Spleen (tissue), 11 donors: ENCODE measurements around the gene SLC1A1. TPM values are rescaled to one million over a fixed set of nuclear protein-coding genes. Genes with fewer than 3 reads are reported as not detected.

ENCODE experiments used
- DNase-seq: peaks from one replicate; pipeline ENCODE4 v3.0.0-alpha.2; 2020
- H3K27ac ChIP-seq, 8 donors: fragments of 200-600 bp; sonication (generic) in 7 of 8; 1 replicate in 4 of 8; 2 replicates in 4 of 8; pipeline versions ENCODE4 v1.5.0 to v1.8.0; 2016 to 2021; ENCODE audit warnings: inconsistent platforms in 4 of 8, mild to moderate bottlenecking in 4 of 8, moderate library complexity in 1 of 8
- H3K27me3 ChIP-seq, 7 donors: fragments of 200-600 bp; sonication (generic) in 6 of 7; replicated peaks in 1 of 7; 1 replicate in 4 of 7; 2 replicates in 3 of 7; pipeline versions ENCODE4 v1.5.0 to v1.8.0; 2016 to 2021; ENCODE audit warnings: inconsistent platforms in 3 of 7, mild to moderate bottlenecking in 1 of 7
- H3K36me3 ChIP-seq, 6 donors: fragments of 200-600 bp; sonication (generic) in 5 of 6; 1 replicate in 4 of 6; 2 replicates in 2 of 6; pipeline versions ENCODE4 v1.5.0 to v1.8.0; 2016 to 2021; ENCODE audit warnings: inconsistent platforms in 2 of 6
- H3K4me1 ChIP-seq, 6 donors: fragments of 200-600 bp; sonication (generic) in 5 of 6; 1 replicate in 3 of 6; 2 replicates in 3 of 6; pipeline versions ENCODE4 v1.5.0 to v1.8.0; 2016 to 2021; ENCODE audit warnings: inconsistent platforms in 3 of 6
- H3K4me3 ChIP-seq, 8 donors: fragments of 200-600 bp; sonication (generic) in 7 of 8; 1 replicate in 4 of 8; 2 replicates in 4 of 8; pipeline versions ENCODE4 v1.5.0 to v1.8.0; 2016 to 2021; ENCODE audit warnings: inconsistent platforms in 4 of 8, mild to moderate bottlenecking in 4 of 8, moderate library complexity in 2 of 8
- H3K9me3 ChIP-seq, 8 donors: fragments of 200-600 bp; sonication (generic) in 7 of 8; 1 replicate in 4 of 8; 2 replicates in 4 of 8; pipeline versions ENCODE4 v1.5.0 to v1.8.0; 2016 to 2021; ENCODE audit warnings: inconsistent platforms in 4 of 8
- POLR2A ChIP-seq, 3 donors: fragments of 450-650 bp; IDR thresholded peaks; one replicate each; pipeline ENCODE4 v1.5.1; 2017; ENCODE audit warnings: antibody characterized with exemption in 3 of 3, mild to moderate bottlenecking in 1 of 3
- POLR2AphosphoS5 ChIP-seq, 3 donors: sonication (generic); formaldehyde crosslinking; IDR thresholded peaks; one replicate each; pipeline ENCODE4 v1.5.1; 2017; ENCODE audit warnings: antibody characterized with exemption in 3 of 3
- WGBS, 5 donors: extraction: QIAGEN DNeasy Blood & Tissue Kit in 3 of 5; methylation state at CpG; one replicate each; pipeline versions ENCODE4 v1.1.5 to v1.1.7; 2013 to 2018; 5-methylcytosine and 5-hydroxymethylcytosine counted together
- intact Hi-C: fragments of 100-400 bp; cut with DNase I; formaldehyde crosslinking; loops from one replicate; pipeline ENCODE4 v1.15.0; 2023; ENCODE audit warnings: low total_unique reads
- polyA plus RNA-seq, 3 donors: library from polyadenylated mRNA; stranded (reverse); fragments of 200-250 nt; gene quantifications; one replicate each; pipeline ENCODE4 v1.2.1, GENCODE V29; 2013
- total RNA-seq, 7 donors: library from RNA; depleted of rRNA in 3 of 7; stranded (reverse); fragments of >200 nt in 3 of 7; fragmentation: NEBNext Ultra II Directional in 4 of 7; extraction: Animal tissue kit (Norgen Biotek cat#: 25700) in 4 of 7; gene quantifications; one replicate each; pipeline versions ENCODE4 v1.1.0 to v1.2.1, GENCODE V29; 2016 to 2021
- TF ChIP-seq, protein P1 (sequence below), 11 experiments: fragments of 200-600 bp in 7 of 11; fragments of 450-650 bp in 4 of 11; sonication (generic) in 4 of 11; IDR thresholded peaks in 8 of 11; conservative IDR thresholded peaks in 3 of 11; 1 replicate in 7 of 11; 2 replicates in 4 of 11; pipeline versions ENCODE4 v1.4.0 to v1.8.0; 2016 to 2021; ENCODE audit warnings: antibody characterized with exemption in 11 of 11, inconsistent platforms in 4 of 11, mild to moderate bottlenecking in 1 of 11
- donor health status: healthy with polysubstance abuse.
- donor health status: DM: no; HTN: no; CAD: no; lungs with moderate emphysema.
- donor health status: DM: no; HTN: no; CAD: no.
- donor health status: Bipolar disorder and iron deficiency.
- donor health status: healthy.
- donor health status: DM: no; HTN: no; CAD: no.
- donor health status: DM: yes; HTN: yes; CAD: no.

The SLC1A1 gene
- total and polyA plus RNA-seq, 10 donors = 0.11 to 0.79 (median 0.28) TPM; not detected in 2

DNA sequence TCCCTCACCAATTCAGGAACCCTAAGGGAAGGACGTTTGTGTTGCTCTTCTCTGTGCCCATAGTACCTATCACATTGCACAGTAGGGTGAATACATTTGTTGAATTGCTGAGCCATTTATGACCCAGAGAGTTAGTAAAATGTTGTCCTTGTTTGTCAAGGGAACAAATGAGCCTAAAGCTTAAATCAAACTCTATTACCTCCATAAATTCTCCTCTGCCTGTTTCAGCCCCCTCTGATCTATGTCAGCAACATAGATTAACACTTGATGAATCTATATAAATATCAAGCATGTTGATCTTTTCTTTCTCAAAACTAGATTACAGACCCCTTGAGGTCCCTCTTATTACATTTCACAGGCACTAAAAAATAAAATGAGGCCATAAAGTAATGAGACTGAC, 7.1 kb downstream of the SLC1A1 start:
- 0 to 32% (median 0%) methylated on average over 1 of the region's 1 CpG for WGBS, 5 donors
- H3K27me3 ChIP-seq = peaks cover 0 to 34% (median 6%) of the 10 kb centered on the region in 7 donors
- TF ChIP-seq, protein P1, sequence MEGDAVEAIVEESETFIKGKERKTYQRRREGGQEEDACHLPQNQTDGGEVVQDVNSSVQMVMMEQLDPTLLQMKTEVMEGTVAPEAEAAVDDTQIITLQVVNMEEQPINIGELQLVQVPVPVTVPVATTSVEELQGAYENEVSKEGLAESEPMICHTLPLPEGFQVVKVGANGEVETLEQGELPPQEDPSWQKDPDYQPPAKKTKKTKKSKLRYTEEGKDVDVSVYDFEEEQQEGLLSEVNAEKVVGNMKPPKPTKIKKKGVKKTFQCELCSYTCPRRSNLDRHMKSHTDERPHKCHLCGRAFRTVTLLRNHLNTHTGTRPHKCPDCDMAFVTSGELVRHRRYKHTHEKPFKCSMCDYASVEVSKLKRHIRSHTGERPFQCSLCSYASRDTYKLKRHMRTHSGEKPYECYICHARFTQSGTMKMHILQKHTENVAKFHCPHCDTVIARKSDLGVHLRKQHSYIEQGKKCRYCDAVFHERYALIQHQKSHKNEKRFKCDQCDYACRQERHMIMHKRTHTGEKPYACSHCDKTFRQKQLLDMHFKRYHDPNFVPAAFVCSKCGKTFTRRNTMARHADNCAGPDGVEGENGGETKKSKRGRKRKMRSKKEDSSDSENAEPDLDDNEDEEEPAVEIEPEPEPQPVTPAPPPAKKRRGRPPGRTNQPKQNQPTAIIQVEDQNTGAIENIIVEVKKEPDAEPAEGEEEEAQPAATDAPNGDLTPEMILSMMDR (IDR thresholded peaks at IDR 0.05 in 8 of 11, conservative IDR thresholded peaks at IDR 0.05 in 3 of 11) = no peak
- no peak for TF ChIP-seq POLR2A (IDR thresholded peaks at IDR 0.05)
- TF ChIP-seq POLR2AphosphoS5 (IDR thresholded peaks at IDR 0.05) = no peak
- no peaks in the 10 kb centered on the region for H3K9me3 ChIP-seq
- no peaks in the 10 kb centered on the region for H3K36me3 ChIP-seq
- no peak overlapping the region for H3K4me3 ChIP-seq
- DNase-seq = no peak
- H3K27ac ChIP-seq = no peak overlapping the region
- intact Hi-C loops = no loop called here
- H3K4me1 ChIP-seq = no peaks in the 10 kb centered on the region

DNA sequence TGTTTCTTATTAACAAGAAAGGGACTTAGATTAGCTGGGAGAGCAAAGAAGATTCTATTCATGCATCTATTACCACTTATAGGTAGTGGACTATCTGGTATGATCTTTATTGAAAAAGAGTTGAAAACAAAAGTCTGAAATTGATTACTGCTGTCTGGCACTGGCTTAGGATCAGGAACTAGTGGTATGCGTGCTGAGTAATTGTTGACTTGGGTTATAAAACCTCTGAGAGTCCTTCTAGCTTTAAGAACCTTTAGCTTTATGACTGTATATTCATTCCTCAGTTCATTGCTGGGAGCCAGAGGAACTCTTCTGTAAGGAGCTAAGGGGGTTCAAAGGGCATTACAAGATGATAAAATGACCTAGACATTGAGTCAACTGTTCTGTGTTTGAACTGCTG, 7.6 kb downstream of the SLC1A1 start:
- Histone ChIP-seq H3K4me3 (no peak overlapping the region), H3K9me3 (no peaks in the 10 kb centered on the region), H3K27ac (no peak overlapping the region), H3K27me3 (peaks cover 0 to 29% (median 6%) of the 10 kb centered on the region in 7 donors), H3K4me1 (no peaks in the 10 kb centered on the region), H3K36me3 (no peaks in the 10 kb centered on the region)
- no peak for TF ChIP-seq POLR2A (IDR thresholded peaks at IDR 0.05)
- no peak for TF ChIP-seq POLR2AphosphoS5 (IDR thresholded peaks at IDR 0.05)
- TF ChIP-seq, protein P1 (IDR thresholded peaks at IDR 0.05 in 8 of 11, conservative IDR thresholded peaks at IDR 0.05 in 3 of 11) = no peak
- 66 to 85% (median 83%) methylated on average over 1 of the region's 1 CpG for WGBS, 5 donors
- intact Hi-C loops = no loop called here
- DNase-seq = no peak

DNA sequence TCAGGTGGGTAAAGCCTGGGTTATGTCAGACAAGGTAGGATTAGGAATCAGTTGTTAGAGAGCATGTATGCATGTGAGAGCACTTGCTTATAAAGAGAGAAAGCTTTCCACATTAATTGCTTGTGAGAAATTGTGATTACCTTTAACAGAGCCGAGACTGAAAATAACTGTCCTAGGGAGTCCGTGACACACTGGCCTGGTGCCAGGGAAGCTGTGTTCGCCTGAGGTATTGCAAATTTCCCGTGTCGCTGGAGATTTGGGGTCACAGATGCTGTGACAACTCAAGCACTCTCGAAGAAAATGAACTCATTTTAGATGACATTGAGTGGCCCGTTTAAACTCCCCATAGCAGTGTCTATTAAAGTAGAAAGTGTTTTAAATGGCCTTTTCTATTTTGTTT, 9.6 kb downstream of the SLC1A1 start:
- intact Hi-C loops = no loop called here

DNA sequence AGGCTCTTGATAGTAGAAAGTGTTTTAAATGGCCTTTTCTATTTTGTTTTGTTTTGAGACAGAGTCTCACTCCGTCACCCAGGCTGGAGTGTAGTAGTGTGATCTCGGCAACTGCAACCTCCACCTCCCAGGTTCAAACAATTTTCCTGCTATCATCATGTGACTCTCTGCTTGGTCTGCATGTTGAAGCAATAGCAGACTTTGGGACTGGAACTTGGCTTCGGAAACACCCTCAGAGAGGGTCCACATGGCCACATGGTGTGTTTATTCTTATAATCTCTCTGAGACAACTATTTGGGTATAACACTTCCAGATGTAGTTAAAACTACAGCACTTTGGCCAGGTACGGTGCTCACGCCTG, 10.9 kb downstream of the SLC1A1 start:
- DNase-seq = no peak
- no peaks in the 10 kb centered on the region for H3K9me3 ChIP-seq
- no peak overlapping the region for H3K27ac ChIP-seq
- intact Hi-C loops = no loop called here
- 86 to 97% (median 92%) methylated on average over 5 of the region's 5 CpGs for whole genome bisulfite sequencing, 5 donors
- no peaks in the 10 kb centered on the region for H3K4me1 ChIP-seq
- peaks cover 0 to 5% (median 0%) of the 10 kb centered on the region in 7 donors for H3K27me3 ChIP-seq
- no peaks in the 10 kb centered on the region for H3K36me3 ChIP-seq
- H3K4me3 ChIP-seq = no peak overlapping the region
- TF ChIP-seq POLR2A (IDR thresholded peaks at IDR 0.05) (no peak), POLR2AphosphoS5 (IDR thresholded peaks at IDR 0.05) (no peak)
- TF ChIP-seq, protein P1 (IDR thresholded peaks at IDR 0.05 in 8 of 11, conservative IDR thresholded peaks at IDR 0.05 in 3 of 11) = no peak

More for the DNA sequence above, 9.6 kb downstream of the SLC1A1 start:
- peaks cover 0 to 15% (median 0%) of the 10 kb centered on the region in 7 donors for H3K27me3 ChIP-seq
- DNase-seq = no peak
- H3K4me1 ChIP-seq = no peaks in the 10 kb centered on the region
- TF ChIP-seq POLR2AphosphoS5 (IDR thresholded peaks at IDR 0.05) = no peak
- TF ChIP-seq, protein P1 (IDR thresholded peaks at IDR 0.05 in 8 of 11, conservative IDR thresholded peaks at IDR 0.05 in 3 of 11) = no peak
- no peak for TF ChIP-seq POLR2A (IDR thresholded peaks at IDR 0.05)
- H3K27ac ChIP-seq = no peak overlapping the region
- no peaks in the 10 kb centered on the region for H3K9me3 ChIP-seq
- no peak overlapping the region for H3K4me3 ChIP-seq
- H3K36me3 ChIP-seq = no peaks in the 10 kb centered on the region
- WGBS, 5 donors = 66 to 82% (median 74%) methylated on average over 7 of the region's 7 CpGs
